Fibroblast of skin of left quadriceps (primary cell): Measurements from ENCODE around the gene PLCB1.

ENCODE experiments used
- DNase-seq, 2 experiments: peaks; one replicate each; pipeline ENCODE4 v3.0.0-alpha.2; 2013; ENCODE audit warnings: low read depth in 2 of 2

PLCB1 gene

DNA sequence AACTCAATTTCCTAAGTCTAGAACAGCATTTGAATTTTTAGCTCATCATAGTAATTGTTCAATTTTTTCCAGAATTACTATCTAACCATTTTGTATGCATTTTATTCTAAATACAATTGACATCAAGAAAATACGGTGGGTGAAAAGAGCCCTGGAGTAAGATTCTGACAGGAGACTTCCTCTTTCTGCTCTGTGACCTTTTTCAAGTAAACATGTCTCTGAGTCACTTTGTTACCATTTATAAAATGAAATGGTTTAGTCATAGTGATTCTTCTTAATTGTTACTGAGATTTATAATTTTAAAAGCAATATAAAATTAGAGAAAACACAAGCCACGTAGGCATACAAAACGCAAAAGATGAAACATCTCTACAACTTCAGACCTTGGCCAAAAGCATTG, 80.2 kb downstream of the PLCB1 start:
- no peak for DNase-seq

DNA sequence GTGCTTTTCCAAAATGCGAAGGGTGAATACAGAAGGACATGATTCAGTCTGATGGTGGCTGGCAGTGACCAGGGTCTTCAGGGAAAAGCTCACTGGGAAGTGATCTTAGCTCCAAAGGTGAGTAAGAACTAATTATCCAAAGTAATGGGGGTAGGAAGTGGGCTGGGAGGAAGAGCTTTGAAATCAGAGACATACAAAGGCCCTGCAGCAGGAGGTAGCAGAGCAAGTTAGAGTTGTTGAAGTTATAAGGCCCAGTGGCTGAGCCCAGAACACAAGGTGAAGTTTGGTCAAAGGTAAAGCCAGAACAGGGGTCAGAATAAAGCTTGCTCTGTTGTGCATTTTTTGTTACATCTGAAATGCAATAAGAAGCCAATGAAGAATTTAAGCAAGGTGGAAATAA, 81.2 kb downstream of the PLCB1 start:
- no peak for DNase-seq

DNA sequence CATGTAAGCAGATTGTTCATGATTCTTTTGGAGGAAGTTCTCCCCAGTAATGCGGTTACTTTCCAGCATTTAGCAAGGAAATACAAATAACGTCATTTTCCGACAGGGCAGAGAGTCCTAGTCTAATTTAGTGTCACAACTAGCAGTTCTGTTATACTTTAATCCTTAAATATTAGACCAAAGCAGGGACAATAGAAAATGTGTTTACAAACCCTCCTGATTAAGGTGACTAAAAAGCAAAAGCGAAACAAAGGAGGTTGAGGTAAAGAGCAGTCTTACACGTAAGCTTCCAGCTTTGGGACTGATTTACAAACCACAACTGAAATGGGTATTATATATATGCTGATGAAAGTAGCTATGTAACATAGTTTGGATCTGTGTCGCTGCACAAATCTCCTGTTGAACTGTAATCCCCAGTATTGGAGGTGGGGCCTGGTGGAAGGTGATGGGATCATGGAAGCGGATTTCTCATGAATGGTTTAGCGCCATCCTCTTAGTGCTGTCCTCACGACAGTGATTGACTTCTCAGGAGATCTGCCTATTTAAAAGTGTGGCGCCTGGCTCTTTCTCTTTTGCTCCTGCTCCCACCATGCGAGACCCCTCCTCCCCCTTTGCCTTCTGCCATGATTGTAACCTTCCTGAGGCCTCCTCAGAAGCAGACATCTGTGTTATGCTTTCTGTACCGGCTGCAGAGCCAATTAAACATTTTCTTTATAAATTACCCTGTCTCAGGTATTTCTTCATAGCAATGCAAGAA, 81.9 kb downstream of the PLCB1 start:
- DNase-seq = no peak

DNA sequence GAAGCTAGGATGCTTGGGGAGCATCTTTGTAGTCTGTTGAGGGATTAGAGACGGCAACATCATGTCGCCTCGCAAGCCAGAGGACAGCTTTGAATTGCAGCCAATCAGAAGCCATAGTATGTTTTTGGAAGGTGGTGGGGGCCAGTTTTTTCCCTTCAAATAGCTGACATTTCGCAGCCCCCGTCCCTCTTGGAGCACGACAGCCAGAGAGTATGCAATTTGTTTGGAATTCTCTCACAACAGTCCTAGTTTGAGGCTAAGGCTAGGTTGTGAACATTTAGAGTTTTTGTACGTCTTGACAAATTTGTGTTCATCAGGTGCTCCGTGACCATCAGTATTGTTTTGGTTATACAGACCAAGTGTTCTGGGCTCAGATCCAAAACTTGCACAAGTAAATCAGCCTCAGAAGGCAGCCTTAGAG, 83.3 kb downstream of the PLCB1 start:
- peak in 1 of 2 experiments; percentile 35 for DNase-seq

GRCh38 chr20:8216375-8217200, 84.5 kb downstream of the PLCB1 start:
- no peak for DNase-seq

- DNase-seq = peak; percentile 57 to 59
These were observed 86.8 kb downstream of the PLCB1 start for GRCh38 chr20:8218861-8219260.

GRCh38 chr20:8219403-8219802, 87.3 kb downstream of the PLCB1 start:
- no peak for DNase-seq

- no peak for DNase-seq
These were observed 88.7 kb downstream of the PLCB1 start for GRCh38 chr20:8220716-8221115.

DNA sequence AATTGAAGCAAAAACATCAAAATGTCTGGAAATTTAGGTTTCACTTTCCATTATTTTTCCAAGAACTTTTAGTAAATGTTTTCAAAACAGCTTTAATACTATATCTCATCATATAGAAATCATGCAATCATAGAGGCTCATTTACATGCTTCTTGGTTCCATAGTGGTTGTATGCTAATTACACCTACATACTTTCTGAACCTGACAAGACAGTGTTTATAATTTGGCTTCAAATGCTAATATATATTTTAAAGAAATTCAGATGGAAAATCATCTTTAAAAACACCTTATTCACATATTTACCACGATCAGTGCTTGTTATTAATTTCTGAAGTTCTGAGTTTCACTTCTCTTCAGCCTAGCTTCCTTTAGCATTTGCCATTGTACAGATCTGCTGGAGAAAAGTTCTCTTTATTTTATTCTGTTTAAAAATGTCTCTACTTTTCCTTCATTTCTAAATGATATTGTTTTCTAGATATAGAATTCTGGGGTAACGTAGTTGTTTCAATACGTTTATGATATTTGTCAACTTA, 89.9 kb downstream of the PLCB1 start:
- DNase-seq = no peak

DNA sequence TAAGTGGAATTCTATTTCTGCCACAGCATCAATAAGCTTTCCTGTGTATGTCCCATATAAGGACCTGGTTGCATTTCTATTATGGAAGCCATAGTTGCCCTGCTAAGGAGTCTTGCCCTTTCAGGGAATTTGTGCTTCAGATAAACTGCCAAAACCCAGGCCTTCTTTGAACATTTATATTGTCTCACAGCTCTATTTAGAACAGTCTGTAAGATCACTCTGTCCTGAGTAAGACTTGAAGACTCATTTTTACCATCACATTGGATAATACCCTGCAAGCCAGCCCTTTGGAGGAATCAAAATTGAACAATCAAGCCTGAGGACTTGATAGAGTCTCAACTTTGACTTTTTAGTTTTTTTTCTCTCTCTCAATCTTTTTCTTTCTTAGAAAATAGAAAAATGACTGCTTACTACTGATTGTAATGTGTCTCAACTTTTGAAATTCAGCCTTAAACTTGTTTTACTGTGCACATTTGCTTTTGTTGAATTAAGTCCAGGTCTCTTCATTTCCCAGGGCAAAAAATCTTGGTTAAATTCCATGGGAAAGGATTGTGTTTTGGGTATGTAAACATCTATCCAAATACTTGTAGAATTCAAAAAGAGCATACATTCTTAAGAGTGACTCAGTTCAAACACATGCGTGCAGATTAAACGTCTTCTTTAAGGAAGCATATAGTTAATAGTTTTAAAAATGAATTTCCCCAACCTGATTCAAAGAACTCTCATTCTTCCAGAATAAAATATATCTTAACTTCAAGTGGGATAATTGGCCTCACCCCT, 91.2 kb downstream of the PLCB1 start:
- DNase-seq = peak; percentile 89

- DNase-seq = no peak
These were observed 93.6 kb downstream of the PLCB1 start for GRCh38 chr20:8225658-8226057.

DNA sequence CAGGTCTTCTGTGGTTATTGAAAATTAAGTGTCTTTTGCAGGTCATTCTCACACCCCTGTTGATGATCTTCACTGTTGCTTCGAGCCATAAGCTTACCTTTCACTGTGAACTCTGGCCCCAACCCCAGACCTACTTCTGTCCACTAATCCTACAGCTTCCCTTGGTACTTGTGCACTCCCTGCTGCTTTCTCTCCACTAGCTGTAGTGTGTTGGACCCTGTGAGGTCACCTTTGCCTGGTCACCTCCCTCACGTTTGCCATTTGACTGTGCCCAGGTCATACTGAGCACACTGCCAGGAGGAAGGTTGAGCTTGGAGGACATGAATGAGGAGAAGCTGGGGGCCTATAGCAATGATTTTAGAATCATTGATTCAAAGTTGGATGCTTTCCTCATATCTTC, 94.0 kb downstream of the PLCB1 start:
- no peak for DNase-seq

DNA sequence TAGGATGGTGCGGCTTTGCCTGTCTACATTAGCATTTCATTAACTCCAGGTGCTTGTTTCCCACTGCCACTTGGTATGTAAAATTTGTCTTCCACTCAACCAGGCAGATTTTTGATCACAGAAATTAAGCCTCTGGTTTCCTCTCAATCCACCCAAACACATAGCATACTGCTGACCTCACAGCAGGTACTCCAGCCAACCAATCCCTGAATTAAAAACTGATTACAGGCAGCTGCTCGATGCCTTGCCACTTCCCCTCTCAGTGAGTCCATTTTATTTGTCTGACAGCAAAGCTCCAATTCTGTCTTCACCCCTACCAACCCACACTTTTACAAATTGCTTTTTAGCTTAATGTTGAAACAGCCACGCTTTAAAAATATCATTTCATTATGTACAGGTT, 95.2 kb downstream of the PLCB1 start:
- no peak for DNase-seq

DNA sequence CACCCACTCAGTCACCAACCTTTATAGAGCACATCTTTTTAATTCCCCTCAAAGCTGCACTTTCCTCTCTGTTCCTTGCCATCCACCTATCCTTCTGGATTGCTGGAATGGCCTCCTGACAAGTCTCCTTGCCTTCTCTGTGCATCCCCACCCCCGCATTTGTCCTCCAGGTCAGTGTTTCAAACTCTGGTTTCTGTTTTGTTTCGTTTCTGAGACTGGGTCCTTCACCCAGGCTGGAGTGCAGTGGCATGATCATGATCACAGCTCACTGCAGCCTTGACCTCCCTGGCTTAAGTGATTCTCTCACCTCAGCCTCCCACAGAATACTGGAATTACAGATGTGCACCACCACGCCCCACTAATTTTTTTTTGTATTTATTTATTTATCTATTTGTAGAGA, 96.2 kb downstream of the PLCB1 start:
- DNase-seq = no peak

- no peak for DNase-seq
These were observed 97.0 kb downstream of the PLCB1 start for GRCh38 chr20:8229090-8229489.

DNA sequence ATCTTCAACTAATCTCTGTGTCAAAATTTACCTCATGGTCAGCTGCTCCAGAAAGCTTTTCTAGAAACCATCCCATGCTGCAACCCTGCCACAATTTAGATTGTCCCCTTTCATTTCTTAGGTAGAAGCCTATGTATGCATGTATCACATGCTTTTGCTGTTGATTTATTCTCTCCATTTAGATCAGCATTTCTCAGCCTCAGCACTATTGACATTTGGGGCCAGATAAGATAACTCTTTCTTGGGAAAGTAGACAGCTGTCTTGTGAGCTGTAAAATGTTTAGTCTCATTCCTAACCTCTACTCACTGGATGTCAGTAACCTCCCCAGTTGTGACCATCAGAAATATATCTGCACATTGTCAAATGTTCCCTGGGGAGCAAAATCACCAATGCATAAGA, 99.0 kb downstream of the PLCB1 start:
- DNase-seq = no peak

DNA sequence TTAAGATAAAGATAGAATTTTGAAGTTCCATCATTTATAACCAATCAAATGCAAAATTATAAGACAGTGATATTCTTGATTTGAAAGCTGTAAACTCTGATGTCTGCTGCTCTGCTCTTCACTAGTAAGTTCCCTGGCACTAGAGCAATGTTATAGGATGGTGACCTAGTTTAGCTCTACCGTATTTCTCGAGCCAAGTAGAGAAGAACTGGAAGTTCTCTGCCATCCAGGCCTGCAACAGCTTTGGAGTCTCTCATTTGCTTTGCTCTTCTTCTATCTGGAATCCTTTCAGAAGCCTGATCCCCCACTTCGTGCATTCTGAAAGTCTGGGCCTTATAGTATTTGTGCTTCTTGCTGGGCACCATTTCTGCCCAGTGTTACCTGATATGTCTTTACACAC, 100.3 kb downstream of the PLCB1 start:
- DNase-seq = no peak

DNA sequence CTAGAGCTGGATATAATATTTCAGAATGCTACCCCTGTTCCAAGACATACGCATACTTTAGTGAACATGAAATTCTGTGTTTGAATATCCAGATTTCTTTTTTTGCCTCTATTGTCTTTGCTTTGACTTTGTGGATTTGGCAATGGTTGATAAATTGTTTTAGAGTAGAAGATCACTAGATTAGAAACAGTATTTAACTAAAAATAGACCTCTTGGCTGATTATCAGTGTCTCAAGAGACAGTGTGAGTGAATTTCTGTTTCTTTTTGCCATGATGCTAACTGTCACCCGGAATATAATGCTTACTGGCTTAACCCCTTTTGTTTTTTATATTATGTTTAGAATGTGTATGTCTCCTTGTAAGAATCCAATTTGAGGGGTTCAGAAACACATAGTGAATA, 102.5 kb downstream of the PLCB1 start:
- DNase-seq = no peak

DNA sequence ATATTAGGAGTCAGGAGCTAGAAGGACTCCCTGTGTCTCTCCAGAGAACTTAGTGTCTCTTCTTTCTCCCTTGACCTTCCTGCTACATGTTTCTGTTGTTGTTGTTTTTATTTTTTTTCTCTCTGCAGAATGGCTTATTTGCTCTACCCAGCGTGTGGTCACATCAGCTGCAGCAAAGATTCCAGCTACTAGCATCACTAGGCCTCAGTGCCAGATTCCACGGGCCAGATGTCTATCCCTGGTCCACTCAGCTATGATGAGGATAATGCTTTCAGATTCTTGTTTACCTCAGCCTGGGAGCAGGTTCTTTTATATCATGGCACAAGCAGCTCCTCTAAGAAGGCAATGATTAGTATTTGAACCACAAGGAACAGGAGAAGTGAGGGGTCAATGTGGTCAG, 110.0 kb downstream of the PLCB1 start:
- DNase-seq = no peak

GRCh38 chr20:8242827-8243724, 111.0 kb downstream of the PLCB1 start:
- peak; percentile 67 to 70 for DNase-seq

GRCh38 chr20:8244637-8245036, 112.6 kb downstream of the PLCB1 start:
- peak; percentile 68 for DNase-seq
